Mesendoderm (in vitro differentiated cells): ENCODE data around the gene MAP6.
A peak's percentile ranks its signal among the peaks of the same experiment; 100 is the strongest.

Source experiments
- DNase-seq: peaks from one replicate; pipeline ENCODE4 v3.0.0; 2013
- H2AK5ac ChIP-seq: 2 replicates; pipeline ENCODE4 v1.6.1; 2013; ENCODE audit warnings: low read length, inconsistent platforms
- H2BK120ac ChIP-seq: 2 replicates; pipeline ENCODE4 v1.6.1; 2013; ENCODE audit warnings: low read depth, mild to moderate bottlenecking, low read length, moderate library complexity, mixed read lengths
- H2BK15ac ChIP-seq: replicated peaks from 2 replicates; pipeline ENCODE4 v1.6.1; 2013; ENCODE audit warnings: low read depth, mild to moderate bottlenecking, moderate library complexity
- H2BK5ac ChIP-seq: 2 replicates; pipeline ENCODE4 v1.6.1; 2013; ENCODE audit warnings: low read length, inconsistent platforms
- H3K18ac ChIP-seq: 2 replicates; pipeline ENCODE4 v1.6.1; 2013; ENCODE audit warnings: mild to moderate bottlenecking, low read length, mixed read lengths
- H3K23ac ChIP-seq: one replicate; pipeline ENCODE4 v1.6.1; 2013; ENCODE audit warnings: low read length
- H3K27ac ChIP-seq: 2 replicates; pipeline ENCODE4 v1.5.1; 2013; ENCODE audit warnings: low read depth, mild to moderate bottlenecking, inconsistent platforms, low read length, moderate library complexity
- H3K27me3 ChIP-seq: 2 replicates; pipeline ENCODE4 v1.6.1; 2013; ENCODE audit warnings: low read length, control low read depth, mild to moderate bottlenecking, inconsistent platforms; ENCODE audit not compliant: insufficient read depth, poor library complexity
- H3K36me3 ChIP-seq: 2 replicates; pipeline ENCODE4 v1.6.1; 2013; ENCODE audit warnings: low read length, inconsistent platforms; ENCODE audit not compliant: control insufficient read depth, insufficient read depth
- H3K4ac ChIP-seq: one replicate; pipeline ENCODE4 v1.6.1; 2013; ENCODE audit warnings: low read depth, mild to moderate bottlenecking, low read length, moderate library complexity
- H3K4me1 ChIP-seq: 2 replicates; pipeline ENCODE4 v1.6.1; 2013; ENCODE audit warnings: low read depth, low read length, inconsistent platforms; ENCODE audit not compliant: control insufficient read depth
- H3K4me2 ChIP-seq: 2 replicates; pipeline ENCODE4 v1.6.1; 2013; ENCODE audit warnings: low read length
- H3K4me3 ChIP-seq: 2 replicates; pipeline ENCODE4 v1.5.1; 2013; ENCODE audit warnings: mild to moderate bottlenecking, low read length
- H3K56ac ChIP-seq: one replicate; pipeline ENCODE4 v1.6.1; 2013; ENCODE audit warnings: low read length
- H3K79me1 ChIP-seq: 2 replicates; pipeline ENCODE4 v1.6.1; 2013; ENCODE audit warnings: low read length, inconsistent platforms
- H3K79me2 ChIP-seq: 2 replicates; pipeline ENCODE4 v1.6.1; 2013; ENCODE audit warnings: mild to moderate bottlenecking, low read length; ENCODE audit not compliant: control insufficient read depth, insufficient read depth
- H3K9ac ChIP-seq: 2 replicates; pipeline ENCODE4 v1.6.1; 2013; ENCODE audit warnings: low read length, inconsistent platforms
- H4K5ac ChIP-seq: one replicate; pipeline ENCODE4 v1.6.1; 2013; ENCODE audit warnings: low read length
- H4K8ac ChIP-seq: one replicate; pipeline ENCODE4 v1.6.1; 2013; ENCODE audit warnings: low read depth, mild to moderate bottlenecking, control low read depth, low read length, moderate library complexity
- WGBS: extraction: QIAGEN DNeasy Blood & Tissue Kit; methylation state at CpG from one replicate; pipeline ENCODE4 v1.1.7; 2013; ENCODE audit warnings: low lambda C conversion rate, missing lambda C conversion rate; ENCODE audit not compliant: insufficient coverage; ENCODE audit errors: extremely low coverage; 5-methylcytosine and 5-hydroxymethylcytosine counted together

The MAP6 gene

GRCh38 chr11:75625991-75626888 is 42.6 kb downstream of the MAP6 start:
- no peak overlapping the region for H4K8ac ChIP-seq
- no peak overlapping the region for H2BK5ac ChIP-seq
- DNase-seq, result peak; percentile 73
- no peak overlapping the region for H3K56ac ChIP-seq
- H3K4me3 ChIP-seq, result no peak overlapping the region
- no peak overlapping the region for H3K4ac ChIP-seq
- H3K27ac ChIP-seq, result no peak overlapping the region
- no peaks in the 10 kb centered on the region for H3K79me2 ChIP-seq
- H3K4me2 ChIP-seq, result no peak overlapping the region
- no peak overlapping the region for H2AK5ac ChIP-seq
- no peak overlapping the region for H2BK15ac ChIP-seq
- H3K36me3 ChIP-seq, result no peaks in the 10 kb centered on the region
- no CpG with 5 or more reads among the region's 8 CpGs for WGBS
- no peaks in the 10 kb centered on the region for H3K4me1 ChIP-seq
- no peaks in the 10 kb centered on the region for H3K27me3 ChIP-seq
- H3K23ac ChIP-seq, result no peak overlapping the region
- no peak overlapping the region for H4K5ac ChIP-seq
- H2BK120ac ChIP-seq, result no peak overlapping the region
- H3K79me1 ChIP-seq, result no peaks in the 10 kb centered on the region
- no peak overlapping the region for H3K9ac ChIP-seq
- no peak overlapping the region for H3K18ac ChIP-seq

GRCh38 chr11:75625021-75625420 is 43.8 kb downstream of the MAP6 start:
- Histone ChIP-seq H3K27ac (no peak overlapping the region), H3K4me1 (no peaks in the 10 kb centered on the region)

GRCh38 chr11:75616281-75616680 is 52.6 kb downstream of the MAP6 start:
- Histone ChIP-seq H3K4me3 (no peak overlapping the region), H3K27me3 (no peaks in the 10 kb centered on the region), H3K23ac (no peak overlapping the region), H3K79me2 (no peaks in the 10 kb centered on the region), H2BK15ac (no peak overlapping the region), H2BK5ac (no peak overlapping the region), H3K18ac (no peak overlapping the region), H3K4me2 (no peak overlapping the region), H3K56ac (no peak overlapping the region), H3K36me3 (no peaks in the 10 kb centered on the region), H3K79me1 (no peaks in the 10 kb centered on the region), H2AK5ac (no peak overlapping the region), H4K8ac (no peak overlapping the region), H3K4me1 (no peaks in the 10 kb centered on the region), H3K4ac (no peak overlapping the region), H2BK120ac (no peak overlapping the region), H3K27ac (no peak overlapping the region), H3K9ac (no peak overlapping the region), H4K5ac (no peak overlapping the region)
- no CpG with 5 or more reads among the region's 5 CpGs for WGBS
- no peak for DNase-seq

More at GRCh38 chr11:75625021-75625420, 43.8 kb downstream of the MAP6 start:
- H2BK120ac ChIP-seq, result no peak overlapping the region
- H3K79me1 ChIP-seq, result no peaks in the 10 kb centered on the region
- no peaks in the 10 kb centered on the region for H3K27me3 ChIP-seq
- no peak overlapping the region for H4K5ac ChIP-seq
- no peak overlapping the region for H2BK15ac ChIP-seq
- H3K56ac ChIP-seq, result no peak overlapping the region
- H4K8ac ChIP-seq, result no peak overlapping the region
- no peak for DNase-seq
- H3K36me3 ChIP-seq, result no peaks in the 10 kb centered on the region
- no peak overlapping the region for H3K9ac ChIP-seq
- H3K4me3 ChIP-seq, result no peak overlapping the region
- no peak overlapping the region for H2AK5ac ChIP-seq
- no peak overlapping the region for H3K18ac ChIP-seq
- peak overlapping the region; percentile 66 for H3K23ac ChIP-seq
- no peak overlapping the region for H3K4ac ChIP-seq
- H2BK5ac ChIP-seq, result no peak overlapping the region
- no peak overlapping the region for H3K4me2 ChIP-seq
- no peaks in the 10 kb centered on the region for H3K79me2 ChIP-seq
- no CpG with 5 or more reads among the region's 4 CpGs for whole genome bisulfite sequencing

GRCh38 chr11:75615751-75616150 is 53.1 kb downstream of the MAP6 start:
- no peaks in the 10 kb centered on the region for H3K27me3 ChIP-seq

GRCh38 chr11:75611823-75612222 is 57.0 kb downstream of the MAP6 start:
- Histone ChIP-seq H3K18ac (no peak overlapping the region), H2AK5ac (no peak overlapping the region), H3K23ac (no peak overlapping the region), H4K8ac (no peak overlapping the region), H3K79me2 (no peaks in the 10 kb centered on the region), H3K4me1 (no peaks in the 10 kb centered on the region), H3K4me3 (no peak overlapping the region), H2BK15ac (no peak overlapping the region), H3K27ac (no peak overlapping the region), H3K9ac (no peak overlapping the region), H3K36me3 (no peaks in the 10 kb centered on the region), H3K4ac (no peak overlapping the region), H3K4me2 (no peak overlapping the region), H4K5ac (no peak overlapping the region), H3K27me3 (no peaks in the 10 kb centered on the region), H3K56ac (no peak overlapping the region), H3K79me1 (no peaks in the 10 kb centered on the region), H2BK5ac (no peak overlapping the region), H2BK120ac (no peak overlapping the region)
- no CpG with 5 or more reads among the region's 3 CpGs for WGBS
- DNase-seq, result no peak

More at GRCh38 chr11:75615751-75616150, 53.1 kb downstream of the MAP6 start:
- Histone ChIP-seq H3K4me1 (no peaks in the 10 kb centered on the region), H3K79me2 (no peaks in the 10 kb centered on the region), H3K56ac (no peak overlapping the region), H3K4me3 (no peak overlapping the region), H3K23ac (no peak overlapping the region), H2BK15ac (no peak overlapping the region), H2BK5ac (no peak overlapping the region), H4K8ac (no peak overlapping the region), H3K9ac (no peak overlapping the region), H3K4ac (no peak overlapping the region), H3K79me1 (no peaks in the 10 kb centered on the region), H3K18ac (no peak overlapping the region), H3K36me3 (no peaks in the 10 kb centered on the region), H2BK120ac (no peak overlapping the region), H3K4me2 (no peak overlapping the region), H2AK5ac (no peak overlapping the region), H4K5ac (no peak overlapping the region), H3K27ac (no peak overlapping the region)
- no CpG with 5 or more reads among the region's 7 CpGs for WGBS
- DNase-seq, result no peak
